GM23248 (cell line): ENCODE measurements around the gene PMVK.

Source experiments
- EZH2 ChIP-seq: fragments of 200-600 bp; sonication (generic); IDR thresholded peaks from 2 replicates; pipeline ENCODE4 v1.6.1; 2018; ENCODE audit warnings: antibody characterized with exemption, mild to moderate bottlenecking; ENCODE audit not compliant: insufficient read depth, poor library complexity, severe bottlenecking
- EZH2phosphoT487 ChIP-seq: fragments of 200-600 bp; sonication (generic); IDR thresholded peaks from 2 replicates; pipeline ENCODE4 v1.6.1; 2018; ENCODE audit warnings: antibody characterized with exemption, moderate library complexity, mild to moderate bottlenecking, low read depth; ENCODE audit not compliant: insufficient read depth

DNA sequence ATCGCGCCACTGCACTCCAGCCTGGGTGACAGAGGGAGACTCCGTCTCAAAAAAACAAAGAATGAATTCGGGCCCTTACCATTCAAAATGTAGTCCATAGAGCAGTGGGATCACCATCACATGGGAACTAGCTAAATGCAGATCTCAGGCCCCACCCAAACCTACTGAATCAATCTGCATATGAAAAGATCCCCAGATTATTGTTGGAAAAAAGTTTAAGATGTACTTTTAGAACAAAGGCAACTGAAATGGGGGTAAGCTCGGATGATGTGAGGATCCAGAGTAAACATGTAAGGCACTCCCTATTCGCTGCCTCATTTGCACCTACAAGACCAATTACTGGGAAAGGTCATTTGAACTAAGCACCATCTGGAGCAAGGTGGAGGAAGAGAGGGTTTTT lies 45.8 kb upstream of the PMVK start:
- no peak for TF ChIP-seq EZH2
- no peak for TF ChIP-seq EZH2phosphoT487
